Kidney (tissue), 14 donors: ENCODE measurements around the gene GPC6. TPM values are rescaled to one million over a fixed set of nuclear protein-coding genes. Genes with fewer than 3 reads are reported as not detected.

Experiments used
- DNase-seq, 5 donors: peaks; one replicate each; pipeline ENCODE4 v3.0.0-alpha.2; 2013 to 2020
- FAIRE-seq: peaks from 2 replicates; lab custom pipeline; 2012; peaks lifted over from hg19 to GRCh38; lab: Jason Lieb, UNC
- H3K27ac ChIP-seq, 2 donors: one replicate each; pipeline ENCODE4 v1.7.0; 2013; ENCODE audit warnings: low read depth in 2 of 2, low read length in 2 of 2, inconsistent platforms in 1 of 2
- H3K27me3 ChIP-seq: one replicate; pipeline ENCODE4 v1.7.1; 2013; ENCODE audit warnings: low read length, inconsistent platforms; ENCODE audit not compliant: control insufficient read depth, insufficient read depth
- H3K36me3 ChIP-seq, 3 donors: one replicate each; pipeline versions ENCODE4 v1.7.0 to v1.7.1; 2013; ENCODE audit warnings: low read length in 3 of 3, control low read depth in 1 of 3, inconsistent platforms in 1 of 3; ENCODE audit not compliant: insufficient read depth in 3 of 3, control insufficient read depth in 2 of 3
- H3K4me1 ChIP-seq, 3 donors: one replicate each; pipeline versions ENCODE4 v1.7.0 to v1.7.1; 2013; ENCODE audit warnings: low read length in 3 of 3, inconsistent platforms in 1 of 3, low read depth in 1 of 3; ENCODE audit not compliant: control insufficient read depth in 2 of 3, insufficient read depth in 2 of 3
- H3K4me3 ChIP-seq, 3 donors: one replicate each; pipeline versions ENCODE4 v1.7.0 to v1.8.1; 2013; ENCODE audit warnings: low read length in 3 of 3, control low read depth in 1 of 3, inconsistent platforms in 1 of 3
- H3K9ac ChIP-seq, 3 donors: one replicate each; pipeline versions ENCODE4 v1.7.0 to v1.7.1; 2013; ENCODE audit warnings: low read length in 3 of 3, control low read depth in 1 of 3, inconsistent platforms in 1 of 3
- H3K9me3 ChIP-seq, 3 donors: one replicate each; pipeline versions ENCODE4 v1.7.0 to v1.7.1; 2013; ENCODE audit warnings: low read length in 3 of 3, control low read depth in 1 of 3, inconsistent platforms in 1 of 3; ENCODE audit not compliant: control insufficient read depth in 2 of 3, insufficient read depth in 1 of 3
- CTCF ChIP-seq: IDR thresholded peaks from 3 replicates; pipeline ENCODE4 v1.5.1; 2012; ENCODE audit warnings: mild to moderate bottlenecking, moderate library complexity, borderline replicate concordance; ENCODE audit not compliant: insufficient read depth; ENCODE audit errors: extremely low read depth
- intact Hi-C: fragments of 100-400 bp; cut with DNase I; formaldehyde crosslinking; loops from one replicate; pipeline ENCODE4 v1.11.1; 2022
- polyA plus RNA-seq: library from polyadenylated mRNA; stranded (reverse); fragments of 350-450 nt; fragmentation: Illumina TruSeq; extraction: RNeasy Lipid Tissue Mini Kit (QIAGEN cat#74804); gene quantifications from one replicate; pipeline ENCODE4 v1.2.3, GENCODE V29; 2014; ENCODE audit warnings: low read depth, low replicate concordance; ENCODE audit not compliant: insufficient read depth
- total RNA-seq: library from RNA; stranded (reverse); fragmentation: NEBNext Ultra II Directional; extraction: Animal tissue kit (Norgen Biotek cat#: 25700); gene quantifications from one replicate; pipeline ENCODE4 v1.2.1, GENCODE V29; 2021
- donor health status: control.
- donor health status: control.
- donor health status: control.
- donor health status: control.
- donor health status: control.
- donor health status: DM: yes; HTN: yes; CAD: no.
- donor health status: Normal renal cell carcinoma (clear cell type).

The GPC6 gene
- total and polyA plus RNA-seq, 2 donors from 2014 or later = 6.2 to 15.5 TPM

- H3K9me3 ChIP-seq = no peaks in the 10 kb centered on the region
- no peaks in the 10 kb centered on the region for H3K36me3 ChIP-seq
- no peak for DNase-seq
- no peak overlapping the region for H3K27ac ChIP-seq
- H3K4me1 ChIP-seq = no peaks in the 10 kb centered on the region
- FAIRE-seq = no peak
- H3K4me3 ChIP-seq = no peak overlapping the region
- H3K27me3 ChIP-seq = no peaks in the 10 kb centered on the region
- TF ChIP-seq CTCF = no peak
- intact Hi-C loops = no loop called here
- no peak overlapping the region for H3K9ac ChIP-seq
Measured at GRCh38 chr13:93926425-93926824, 699.8 kb downstream of the GPC6 start.

- no peak overlapping the region for H3K27ac ChIP-seq
- DNase-seq = no peak
- no peak for FAIRE-seq
- H3K9me3 ChIP-seq = no peaks in the 10 kb centered on the region
- no peak for TF ChIP-seq CTCF
- intact Hi-C loops = no loop called here
- no peaks in the 10 kb centered on the region for H3K4me1 ChIP-seq
- no peaks in the 10 kb centered on the region for H3K27me3 ChIP-seq
- H3K4me3 ChIP-seq = no peak overlapping the region
- H3K9ac ChIP-seq = no peak overlapping the region
- no peaks in the 10 kb centered on the region for H3K36me3 ChIP-seq
Measured at GRCh38 chr13:93927431-93927830, 700.8 kb downstream of the GPC6 start.

- no peak for FAIRE-seq
- H3K36me3 ChIP-seq = no peaks in the 10 kb centered on the region
Measured at GRCh38 chr13:93932901-93933300, 706.3 kb downstream of the GPC6 start.

More at GRCh38 chr13:93932901-93933300, 706.3 kb downstream of the GPC6 start:
- no peak for TF ChIP-seq CTCF
- Histone ChIP-seq H3K9me3 (no peaks in the 10 kb centered on the region), H3K27ac (no peak overlapping the region), H3K9ac (no peak overlapping the region), H3K27me3 (no peaks in the 10 kb centered on the region), H3K4me3 (no peak overlapping the region), H3K4me1 (no peaks in the 10 kb centered on the region)
- no peak for DNase-seq
- intact Hi-C loops = no loop called here
